ENCODE results near the gene MICU1.
"Not testable (repeated sequence)": the region's sequence is repeated elsewhere in the genome, so short reads cannot be mapped to it uniquely, and the experiment has no call there.

The MICU1 gene

DNA sequence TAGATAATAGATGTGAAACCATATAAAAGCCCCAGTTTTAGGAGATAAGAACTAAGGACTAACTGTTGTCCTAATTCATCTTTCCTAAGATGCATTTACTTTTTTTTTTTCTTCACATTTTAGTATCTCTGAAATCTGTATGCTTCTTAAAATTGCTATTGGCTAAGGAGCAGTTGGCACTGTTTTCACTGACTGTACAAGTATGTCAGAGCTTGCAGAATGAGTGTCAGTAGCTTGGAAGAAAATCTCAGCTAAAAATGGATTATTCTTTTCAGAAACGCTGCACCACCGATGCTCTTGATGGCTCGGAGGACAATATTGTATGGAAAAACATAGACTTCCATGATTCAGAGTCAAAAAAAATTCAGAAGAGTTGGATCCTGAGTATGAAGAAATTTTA is 180.0 kb downstream of the MICU1 start:
- no peak for DNase-seq (ENCODE audit: low spot score)

- not testable (repeated sequence) for DNase-seq (ENCODE audit: low spot score)
Measured at GRCh38 chr10:72442969-72443368, 182.9 kb downstream of the MICU1 start.

DNA sequence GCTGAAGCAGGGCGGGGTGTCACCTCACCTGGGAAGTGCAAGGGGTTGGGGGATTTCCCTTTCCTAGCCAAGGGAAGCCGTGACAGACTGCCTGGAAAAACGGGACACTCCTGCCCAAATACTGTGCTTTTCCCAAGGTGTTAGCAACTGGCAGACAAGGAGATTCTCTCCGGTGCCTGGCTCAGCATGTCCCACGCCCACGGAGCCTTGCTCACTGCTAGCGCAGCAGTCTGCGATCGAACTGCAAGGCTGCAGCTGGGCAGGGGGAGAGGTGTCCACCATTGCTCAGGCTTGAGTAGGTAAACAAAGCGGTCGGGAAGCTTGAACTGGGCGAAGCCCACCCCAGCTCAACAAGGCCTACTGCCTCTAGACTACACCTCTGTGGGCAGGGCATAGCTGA is 190.3 kb downstream of the MICU1 start:
- no peak for DNase-seq (ENCODE audit: low spot score)

DNA sequence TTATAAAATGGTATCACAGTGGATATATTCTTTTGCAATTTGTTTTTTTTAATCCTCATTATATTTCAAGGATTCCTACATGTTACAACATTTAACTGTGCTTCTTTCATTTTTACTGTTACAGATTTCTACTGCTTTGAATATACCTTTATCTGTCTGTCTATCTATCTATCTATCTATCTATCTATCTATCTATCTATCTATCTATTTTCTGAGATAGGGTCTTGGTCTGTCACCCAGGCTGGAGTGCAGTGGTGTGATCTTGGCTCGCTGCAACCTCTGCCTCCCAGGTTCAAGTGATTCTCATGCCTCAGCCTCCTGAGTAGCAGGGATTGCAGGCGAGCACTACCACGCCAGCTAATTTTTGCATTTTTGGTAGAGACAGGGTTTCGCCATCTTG is 194.9 kb downstream of the MICU1 start:
- DNase-seq (ENCODE audit: low spot score), result not testable (repeated sequence)

DNA sequence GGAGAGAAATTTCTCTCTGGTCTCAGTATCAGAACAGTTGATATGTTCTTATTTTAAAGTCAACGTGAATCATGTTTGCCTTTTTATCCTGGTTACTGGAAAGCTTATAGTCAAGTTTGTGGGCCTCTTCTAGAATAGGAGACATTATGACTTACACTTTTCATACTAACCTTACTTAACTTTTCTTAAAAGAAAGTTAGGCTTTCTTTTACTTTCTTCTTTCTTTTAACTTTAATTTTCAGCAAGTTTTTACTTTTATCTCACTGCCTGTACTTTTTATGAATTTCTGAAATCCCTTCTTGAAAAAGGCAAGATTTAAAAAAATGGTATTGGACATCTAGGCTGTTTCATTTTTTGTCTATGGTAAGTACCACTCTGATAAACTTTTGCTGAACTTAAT is 195.9 kb downstream of the MICU1 start:
- DNase-seq (ENCODE audit: low spot score), result no peak

- peak; percentile 60 for DNase-seq (ENCODE audit: low spot score)
Measured at GRCh38 chr10:72426986-72427385, 198.9 kb downstream of the MICU1 start.

DNA sequence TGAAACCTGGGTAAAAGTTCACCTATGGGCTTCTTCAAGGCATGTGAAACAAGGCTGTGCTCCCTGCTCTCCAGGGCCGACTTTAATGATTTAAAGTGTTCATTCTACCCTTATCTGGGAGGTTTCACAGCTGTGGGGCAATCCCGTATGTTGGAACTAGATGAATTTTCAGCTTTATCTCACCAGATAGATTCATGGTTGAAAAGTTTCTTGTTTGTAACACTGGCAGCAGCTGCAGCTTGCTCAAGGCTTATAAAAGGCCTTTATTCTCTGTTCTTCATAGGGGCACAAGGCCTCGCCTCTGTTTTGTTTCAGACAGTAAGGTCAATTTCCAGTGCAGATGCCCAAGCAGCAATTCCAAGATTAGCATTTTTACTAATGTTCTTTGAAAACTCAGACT is 200.7 kb downstream of the MICU1 start:
- no peak for DNase-seq (ENCODE audit: low spot score)

DNA sequence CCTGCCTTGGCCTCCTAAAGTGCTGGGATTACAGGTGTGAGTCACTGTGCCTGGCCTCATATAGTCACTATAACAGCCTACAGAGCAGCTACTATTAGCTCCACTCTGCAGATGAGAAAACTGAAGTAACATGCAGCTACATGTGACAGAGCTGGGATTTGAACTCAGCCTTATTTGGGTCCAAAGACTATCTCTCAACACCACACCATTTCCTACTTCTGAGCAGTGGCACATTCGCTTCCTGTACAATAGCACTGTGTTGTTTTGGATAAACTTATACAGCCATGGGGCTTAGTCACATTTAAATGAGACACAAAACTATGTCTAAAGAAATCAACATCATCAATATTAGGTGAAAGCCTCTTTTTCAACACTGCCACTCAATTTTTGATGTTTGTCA is 201.3 kb downstream of the MICU1 start:
- DNase-seq (ENCODE audit: low spot score), result no peak

DNA sequence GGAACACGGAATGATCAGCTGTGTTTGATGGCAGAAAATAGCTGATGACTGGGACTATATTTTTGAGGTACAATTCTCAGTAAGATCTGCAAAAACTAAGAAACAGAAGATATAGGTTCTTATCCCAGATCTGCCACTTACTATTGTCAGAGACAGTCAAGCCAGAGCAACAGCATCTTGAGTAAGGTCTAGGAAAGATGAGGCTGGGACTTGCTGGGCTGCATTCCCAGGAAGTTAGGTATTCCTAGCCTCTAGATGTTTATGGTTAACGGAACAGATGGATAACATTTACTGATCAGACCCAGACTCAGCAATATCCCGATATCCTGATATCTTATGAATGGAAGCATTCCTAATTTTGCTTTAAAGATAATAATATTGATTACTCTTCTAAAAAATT is 202.5 kb downstream of the MICU1 start:
- no peak for DNase-seq (ENCODE audit: low spot score)

GRCh38 chr10:72421885-72422540 is 203.9 kb downstream of the MICU1 start:
- no peak for DNase-seq (ENCODE audit: low spot score)

DNA sequence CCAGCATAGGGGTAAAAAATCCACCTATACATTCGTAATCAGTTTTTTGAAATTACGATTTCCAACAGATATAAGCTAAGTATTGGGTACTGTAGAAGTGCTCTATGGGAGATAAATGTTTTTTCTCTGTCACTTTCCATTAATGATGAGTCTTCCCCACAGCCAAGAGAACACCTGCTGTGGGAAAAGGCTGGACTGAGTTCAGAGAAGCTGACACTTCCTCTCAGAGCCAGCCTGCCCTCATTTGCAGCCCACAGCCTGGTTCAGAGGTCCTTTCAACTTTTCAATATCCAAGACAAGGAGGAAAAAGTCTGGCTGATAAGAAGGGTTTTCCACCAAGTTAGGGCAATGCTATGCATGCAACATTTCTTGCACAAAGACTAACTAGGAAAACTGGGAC is 206.6 kb downstream of the MICU1 start:
- no peak for DNase-seq (ENCODE audit: low spot score)

DNA sequence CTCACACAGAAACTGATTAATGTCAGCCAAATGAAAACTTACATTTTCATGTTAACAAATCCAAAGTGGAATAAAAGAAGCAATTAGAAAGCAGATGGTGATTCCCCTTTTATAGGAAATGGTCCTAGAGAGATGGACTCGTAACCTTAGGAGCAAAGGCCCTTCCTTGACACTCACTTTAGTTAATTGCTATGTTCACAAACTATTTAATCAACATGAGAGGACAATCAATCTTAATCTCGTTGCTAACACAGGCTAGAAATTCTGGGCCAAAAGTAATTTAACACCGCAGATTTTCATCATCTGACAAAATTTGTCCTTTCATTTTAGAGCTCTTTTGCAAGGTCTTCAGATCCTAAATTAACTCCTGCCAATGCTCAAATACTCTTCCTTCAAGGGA is 207.2 kb downstream of the MICU1 start:
- no peak for DNase-seq (ENCODE audit: low spot score)

DNA sequence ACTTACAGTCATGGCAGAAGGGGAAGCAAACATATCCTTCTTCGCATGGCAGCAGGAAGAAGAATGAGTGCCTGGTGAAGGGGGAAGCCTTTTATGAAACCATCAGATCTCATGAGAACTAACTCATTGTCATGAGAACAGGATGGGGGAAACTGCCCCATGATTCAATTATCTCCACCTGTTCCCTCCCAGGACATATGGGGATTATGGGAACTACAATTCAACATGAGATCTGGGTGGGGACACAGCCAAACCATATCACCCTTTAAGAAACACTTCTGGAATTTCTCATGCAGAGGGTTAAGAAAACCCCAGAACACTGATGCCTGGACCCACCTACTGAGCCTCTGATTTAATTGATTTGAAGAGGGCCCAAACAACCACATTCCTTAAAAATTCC is 207.9 kb downstream of the MICU1 start:
- DNase-seq (ENCODE audit: low spot score), result no peak

GRCh38 chr10:72416661-72417060 is 209.2 kb downstream of the MICU1 start:
- DNase-seq (ENCODE audit: low spot score), result no peak

DNA sequence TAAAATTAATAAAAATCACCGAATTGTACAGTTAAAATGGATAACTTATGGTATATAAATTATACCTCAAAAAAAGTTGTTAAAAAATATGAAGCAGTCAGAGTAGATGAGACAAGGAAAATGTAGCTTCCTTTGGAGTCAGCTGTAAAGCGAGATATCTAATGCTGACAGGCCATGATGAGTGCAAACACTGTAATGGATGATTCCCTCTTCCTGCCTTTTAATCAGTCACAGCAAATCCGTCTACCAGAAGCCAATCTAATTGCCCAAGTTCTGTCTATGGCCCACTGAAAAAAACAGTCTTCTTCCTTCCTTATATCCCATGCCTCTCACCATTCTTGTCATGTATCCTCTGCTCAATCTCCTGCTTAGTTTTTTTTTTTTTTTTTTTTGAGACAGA is 211.2 kb downstream of the MICU1 start:
- DNase-seq (ENCODE audit: low spot score), result no peak

DNA sequence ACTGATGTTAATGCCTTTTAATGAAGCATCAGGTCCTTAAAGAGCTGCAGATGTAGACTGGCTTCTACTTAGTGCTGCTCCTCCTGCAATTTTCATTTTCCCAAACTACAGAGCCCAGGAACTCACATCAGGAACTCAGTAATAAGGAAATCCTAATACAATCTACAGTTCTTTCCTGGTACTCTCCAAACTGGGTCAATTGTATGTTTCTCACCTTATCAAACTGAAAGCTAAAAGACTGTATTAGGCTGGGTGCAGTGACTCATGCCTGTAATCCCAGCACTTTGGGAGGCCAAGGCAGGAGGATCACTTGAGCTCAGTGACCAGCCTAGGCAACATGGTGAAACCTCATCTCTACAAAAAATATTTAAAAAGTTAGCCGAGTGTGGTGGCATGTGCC is 216.7 kb downstream of the MICU1 start:
- DNase-seq (ENCODE audit: low spot score), result no peak

DNA sequence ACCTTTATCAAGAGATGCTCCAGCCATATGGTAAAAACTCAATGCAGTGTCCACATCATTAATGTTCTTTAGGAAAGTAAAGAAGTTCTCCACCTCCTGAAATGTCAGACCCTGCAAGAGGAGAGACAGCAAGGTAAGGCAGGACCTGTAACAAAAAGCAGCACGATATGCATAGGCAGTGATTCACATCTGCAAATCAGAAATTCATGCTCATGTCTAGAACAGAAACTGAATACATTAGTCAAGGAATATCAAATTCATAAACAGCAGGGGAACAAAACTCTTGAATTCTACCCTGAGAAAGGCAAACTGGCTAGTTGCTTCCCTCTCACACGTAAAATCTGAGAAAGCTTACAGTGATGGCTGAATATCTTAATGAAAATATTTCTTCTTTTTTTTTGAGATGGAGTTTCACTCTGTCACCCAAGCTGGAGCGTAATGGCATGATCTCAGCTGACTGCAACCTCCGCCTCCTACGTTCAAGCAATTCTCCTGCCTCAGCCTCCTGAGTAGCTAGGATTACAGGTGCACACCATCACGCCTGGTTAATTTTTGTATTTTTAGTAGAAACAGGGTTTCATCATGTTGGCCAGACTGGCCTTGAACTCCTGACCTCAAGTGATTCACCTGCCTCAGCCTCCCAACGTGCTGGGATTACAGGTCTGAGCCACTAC is 217.8 kb downstream of the MICU1 start:
- no peak for DNase-seq (ENCODE audit: low spot score)

DNA sequence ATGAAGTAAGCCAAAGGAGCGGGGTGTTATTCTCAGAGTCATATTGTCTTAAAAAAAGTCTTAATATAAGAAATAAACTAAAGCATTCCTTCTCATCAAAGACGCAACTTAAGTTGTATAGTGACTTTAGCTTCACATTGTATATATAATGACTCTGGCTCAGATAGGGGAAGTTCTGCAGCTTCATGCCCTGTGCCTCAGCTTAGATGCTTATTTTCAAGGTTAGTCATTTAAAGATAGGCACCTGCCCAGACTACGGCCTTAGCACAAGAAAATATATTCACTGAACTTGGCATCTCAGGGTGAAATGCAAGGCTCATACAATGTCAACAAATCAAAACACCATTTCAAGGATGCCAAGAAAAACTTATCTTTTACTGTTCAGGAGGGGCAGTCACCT is 218.4 kb downstream of the MICU1 start:
- no peak for DNase-seq (ENCODE audit: low spot score)

DNA sequence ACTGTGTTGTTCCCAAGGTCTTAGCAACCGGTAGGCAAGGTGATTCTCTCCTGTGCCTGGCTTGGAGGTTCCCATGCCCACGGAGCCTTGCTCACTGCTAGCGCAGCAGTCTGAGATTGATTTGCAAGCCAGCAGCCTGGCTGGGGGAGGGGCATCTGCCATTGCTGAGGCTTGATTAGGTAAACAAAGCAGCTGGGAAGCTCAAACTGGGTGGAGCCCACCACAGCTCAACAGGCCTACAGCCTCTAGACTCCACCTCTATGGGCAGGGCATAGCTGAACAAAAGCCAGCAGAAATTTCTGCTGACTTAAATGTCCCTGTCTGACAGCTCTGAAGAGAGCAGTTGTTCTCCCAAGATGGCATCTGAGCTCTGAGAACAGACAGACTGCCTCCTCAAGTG is 230.3 kb downstream of the MICU1 start:
- DNase-seq (ENCODE audit: low spot score), result not testable (repeated sequence)

- DNase-seq (ENCODE audit: low spot score), result no peak
Measured at GRCh38 chr10:72392571-72392970, 233.3 kb downstream of the MICU1 start.

DNA sequence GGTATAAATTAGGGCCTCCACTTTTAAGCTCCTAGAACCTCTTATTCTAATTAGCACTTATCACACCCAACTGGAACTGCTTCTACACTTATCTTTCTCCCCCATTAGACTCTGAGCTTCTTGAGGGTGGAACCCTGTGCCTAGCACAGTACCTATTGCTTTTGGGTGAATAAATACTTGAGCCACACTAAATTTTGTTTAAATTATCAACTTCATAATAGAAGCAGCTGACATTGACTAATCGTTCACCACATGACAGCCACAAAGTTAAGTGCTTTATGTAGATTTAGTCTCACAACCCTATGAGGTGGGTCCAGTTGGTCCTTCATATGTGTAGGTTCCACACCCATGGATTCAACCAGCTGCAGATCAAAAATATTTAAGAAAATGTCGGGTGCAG is 235.1 kb downstream of the MICU1 start:
- no peak for DNase-seq (ENCODE audit: low spot score)

GRCh38 chr10:72389716-72390115 is 236.2 kb downstream of the MICU1 start:
- no peak for DNase-seq (ENCODE audit: low spot score)

DNA sequence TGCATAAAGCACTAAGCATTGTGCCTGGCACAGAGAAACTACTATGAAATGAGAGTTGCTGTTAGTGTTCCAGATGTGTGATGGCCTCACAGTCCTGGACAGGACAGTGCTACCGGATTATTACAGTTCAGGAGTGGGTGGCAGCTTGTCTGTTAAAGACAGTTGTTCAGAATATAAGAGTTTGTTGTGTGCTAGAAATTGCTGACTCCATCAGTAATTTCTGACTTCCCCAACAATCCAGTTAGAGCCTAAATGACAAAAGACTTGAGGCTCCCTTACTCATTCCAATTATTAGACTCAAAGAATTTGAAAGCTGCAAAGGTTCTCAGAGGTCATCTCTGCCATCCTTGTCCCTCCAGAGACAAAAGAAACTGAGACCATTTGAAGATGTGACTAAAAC is 236.9 kb downstream of the MICU1 start:
- no peak for DNase-seq (ENCODE audit: low spot score)

DNA sequence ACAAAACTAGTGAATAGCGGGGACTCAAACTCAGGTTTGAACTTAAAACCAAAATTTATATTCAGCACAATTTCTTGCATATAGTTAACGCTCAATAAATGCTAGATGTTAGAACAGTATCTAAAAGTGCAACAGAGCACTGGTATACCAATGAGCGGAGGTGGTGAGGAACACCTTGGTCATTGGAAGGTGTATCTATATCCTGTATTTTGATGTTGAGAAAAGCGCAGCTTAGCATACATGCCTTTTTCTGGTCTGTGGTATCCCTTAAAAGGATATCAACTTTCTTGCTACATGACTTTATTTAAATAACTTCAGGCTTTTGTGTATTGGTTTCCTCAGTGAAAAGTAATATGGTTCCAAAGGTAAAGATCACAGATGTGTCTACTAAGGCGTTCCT is 237.8 kb downstream of the MICU1 start:
- no peak for DNase-seq (ENCODE audit: low spot score)

Data from D341Med (cell line).